Measurements from ENCODE around the gene ZNF805. TPM values are rescaled to one million over a fixed set of nuclear protein-coding genes. Genes with fewer than 3 reads are reported as not detected.

ZNF805 gene
- polyA plus RNA-seq, 1 of the 3 experiments (the other 2 are of a cell fraction), result 1.5 TPM

DNA sequence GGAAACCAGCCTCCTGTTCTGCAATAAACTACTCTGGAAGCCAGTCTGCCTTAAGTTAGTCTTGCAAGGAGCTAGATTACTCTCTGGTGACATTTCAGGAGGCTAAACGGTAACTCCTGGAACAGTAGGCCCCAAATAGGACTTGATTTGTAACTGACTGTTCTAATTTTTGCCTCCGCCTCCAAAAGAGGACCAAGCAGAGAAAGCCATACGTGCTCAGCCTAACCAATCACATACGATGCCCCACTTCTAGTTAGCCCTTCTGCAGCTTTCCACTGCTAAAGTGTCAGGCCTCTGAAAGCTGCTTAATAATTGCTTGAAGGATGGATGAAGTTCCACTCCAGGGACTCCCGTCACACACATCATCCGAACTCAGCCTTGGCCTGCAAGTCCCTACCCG lies 744 bp downstream of the ZNF805 start:
- peaks cover 10 to 15% of the 10 kb centered on the region in 2 experiments; a peak in 2 of 4 replicates for H3K4me1 ChIP-seq (ENCODE audit: control insufficient read depth in 1 of 2, insufficient read depth in 2 of 2, low read depth in 1 of 2, low read length in 1 of 2)
- peak overlapping the region; percentile 82 to 85 for H3K4me3 ChIP-seq (ENCODE audit: low read depth in 2 of 2, low read length in 1 of 2)
- H3K27me3 ChIP-seq (ENCODE audit: insufficient read depth), result no peaks in the 10 kb centered on the region
- 17% methylated on average over 7 of the region's 7 CpGs for WGBS (ENCODE audit: low lambda C conversion rate)
- H3F3A ChIP-seq (replicated peaks; ENCODE audit: insufficient read depth), result no peaks in the 10 kb centered on the region
- no peak for TF ChIP-seq RXRA (IDR thresholded peaks at IDR 0.05; ENCODE audit: borderline replicate concordance, low read depth)
- TF ChIP-seq, protein P1, sequence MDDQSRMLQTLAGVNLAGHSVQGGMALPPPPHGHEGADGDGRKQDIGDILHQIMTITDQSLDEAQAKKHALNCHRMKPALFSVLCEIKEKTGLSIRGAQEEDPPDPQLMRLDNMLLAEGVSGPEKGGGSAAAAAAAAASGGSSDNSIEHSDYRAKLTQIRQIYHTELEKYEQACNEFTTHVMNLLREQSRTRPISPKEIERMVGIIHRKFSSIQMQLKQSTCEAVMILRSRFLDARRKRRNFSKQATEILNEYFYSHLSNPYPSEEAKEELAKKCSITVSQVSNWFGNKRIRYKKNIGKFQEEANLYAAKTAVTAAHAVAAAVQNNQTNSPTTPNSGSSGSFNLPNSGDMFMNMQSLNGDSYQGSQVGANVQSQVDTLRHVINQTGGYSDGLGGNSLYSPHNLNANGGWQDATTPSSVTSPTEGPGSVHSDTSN (IDR thresholded peaks at IDR 0.05), result no peak
- TF ChIP-seq, protein P2, sequence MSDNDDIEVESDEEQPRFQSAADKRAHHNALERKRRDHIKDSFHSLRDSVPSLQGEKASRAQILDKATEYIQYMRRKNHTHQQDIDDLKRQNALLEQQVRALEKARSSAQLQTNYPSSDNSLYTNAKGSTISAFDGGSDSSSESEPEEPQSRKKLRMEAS (IDR thresholded peaks at IDR 0.05; ENCODE audit: low read depth), result no peak
- TF ChIP-seq, protein P3, sequence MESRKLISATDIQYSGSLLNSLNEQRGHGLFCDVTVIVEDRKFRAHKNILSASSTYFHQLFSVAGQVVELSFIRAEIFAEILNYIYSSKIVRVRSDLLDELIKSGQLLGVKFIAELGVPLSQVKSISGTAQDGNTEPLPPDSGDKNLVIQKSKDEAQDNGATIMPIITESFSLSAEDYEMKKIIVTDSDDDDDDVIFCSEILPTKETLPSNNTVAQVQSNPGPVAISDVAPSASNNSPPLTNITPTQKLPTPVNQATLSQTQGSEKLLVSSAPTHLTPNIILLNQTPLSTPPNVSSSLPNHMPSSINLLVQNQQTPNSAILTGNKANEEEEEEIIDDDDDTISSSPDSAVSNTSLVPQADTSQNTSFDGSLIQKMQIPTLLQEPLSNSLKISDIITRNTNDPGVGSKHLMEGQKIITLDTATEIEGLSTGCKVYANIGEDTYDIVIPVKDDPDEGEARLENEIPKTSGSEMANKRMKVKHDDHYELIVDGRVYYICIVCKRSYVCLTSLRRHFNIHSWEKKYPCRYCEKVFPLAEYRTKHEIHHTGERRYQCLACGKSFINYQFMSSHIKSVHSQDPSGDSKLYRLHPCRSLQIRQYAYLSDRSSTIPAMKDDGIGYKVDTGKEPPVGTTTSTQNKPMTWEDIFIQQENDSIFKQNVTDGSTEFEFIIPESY (IDR thresholded peaks at IDR 0.05; ENCODE audit: borderline replicate concordance, low read depth), result no peak
- TF ChIP-seq NFIC (IDR thresholded peaks at IDR 0.05; ENCODE audit: borderline replicate concordance), result no peak
- TF ChIP-seq, protein P4, sequence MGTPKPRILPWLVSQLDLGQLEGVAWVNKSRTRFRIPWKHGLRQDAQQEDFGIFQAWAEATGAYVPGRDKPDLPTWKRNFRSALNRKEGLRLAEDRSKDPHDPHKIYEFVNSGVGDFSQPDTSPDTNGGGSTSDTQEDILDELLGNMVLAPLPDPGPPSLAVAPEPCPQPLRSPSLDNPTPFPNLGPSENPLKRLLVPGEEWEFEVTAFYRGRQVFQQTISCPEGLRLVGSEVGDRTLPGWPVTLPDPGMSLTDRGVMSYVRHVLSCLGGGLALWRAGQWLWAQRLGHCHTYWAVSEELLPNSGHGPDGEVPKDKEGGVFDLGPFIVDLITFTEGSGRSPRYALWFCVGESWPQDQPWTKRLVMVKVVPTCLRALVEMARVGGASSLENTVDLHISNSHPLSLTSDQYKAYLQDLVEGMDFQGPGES (IDR thresholded peaks at IDR 0.05; ENCODE audit: low read depth, low read length), result no peak
- TF ChIP-seq MEF2A (IDR thresholded peaks at IDR 0.05; ENCODE audit: borderline replicate concordance, low read depth), result no peak
- TF ChIP-seq SIN3A (IDR thresholded peaks at IDR 0.05; ENCODE audit: borderline replicate concordance, low read depth, low read length), result no peak
- no peak for TF ChIP-seq FOSL2 (IDR thresholded peaks at IDR 0.05; ENCODE audit: borderline replicate concordance, low read depth)
- no peak for TF ChIP-seq NRF1 (IDR thresholded peaks at IDR 0.05; ENCODE audit: low read depth, low read length)
- no peak for TF ChIP-seq EZH2phosphoT487 (IDR thresholded peaks at IDR 0.05; ENCODE audit: borderline replicate concordance, low read depth)
- no peak for TF ChIP-seq TEAD4 (IDR thresholded peaks at IDR 0.05; ENCODE audit: borderline replicate concordance, insufficient read depth)
- TF ChIP-seq GATA2 (CRISPR knock-in tag; IDR thresholded peaks at IDR 0.05), result no peak
- TF ChIP-seq MXI1 (IDR thresholded peaks at IDR 0.05; ENCODE audit: low read depth, low read length), result no peak
- TF ChIP-seq, protein P5, sequence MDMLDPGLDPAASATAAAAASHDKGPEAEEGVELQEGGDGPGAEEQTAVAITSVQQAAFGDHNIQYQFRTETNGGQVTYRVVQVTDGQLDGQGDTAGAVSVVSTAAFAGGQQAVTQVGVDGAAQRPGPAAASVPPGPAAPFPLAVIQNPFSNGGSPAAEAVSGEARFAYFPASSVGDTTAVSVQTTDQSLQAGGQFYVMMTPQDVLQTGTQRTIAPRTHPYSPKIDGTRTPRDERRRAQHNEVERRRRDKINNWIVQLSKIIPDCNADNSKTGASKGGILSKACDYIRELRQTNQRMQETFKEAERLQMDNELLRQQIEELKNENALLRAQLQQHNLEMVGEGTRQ (IDR thresholded peaks at IDR 0.05; ENCODE audit: borderline replicate concordance, low read depth, low read length), result no peak
- TF ChIP-seq, protein P6, sequence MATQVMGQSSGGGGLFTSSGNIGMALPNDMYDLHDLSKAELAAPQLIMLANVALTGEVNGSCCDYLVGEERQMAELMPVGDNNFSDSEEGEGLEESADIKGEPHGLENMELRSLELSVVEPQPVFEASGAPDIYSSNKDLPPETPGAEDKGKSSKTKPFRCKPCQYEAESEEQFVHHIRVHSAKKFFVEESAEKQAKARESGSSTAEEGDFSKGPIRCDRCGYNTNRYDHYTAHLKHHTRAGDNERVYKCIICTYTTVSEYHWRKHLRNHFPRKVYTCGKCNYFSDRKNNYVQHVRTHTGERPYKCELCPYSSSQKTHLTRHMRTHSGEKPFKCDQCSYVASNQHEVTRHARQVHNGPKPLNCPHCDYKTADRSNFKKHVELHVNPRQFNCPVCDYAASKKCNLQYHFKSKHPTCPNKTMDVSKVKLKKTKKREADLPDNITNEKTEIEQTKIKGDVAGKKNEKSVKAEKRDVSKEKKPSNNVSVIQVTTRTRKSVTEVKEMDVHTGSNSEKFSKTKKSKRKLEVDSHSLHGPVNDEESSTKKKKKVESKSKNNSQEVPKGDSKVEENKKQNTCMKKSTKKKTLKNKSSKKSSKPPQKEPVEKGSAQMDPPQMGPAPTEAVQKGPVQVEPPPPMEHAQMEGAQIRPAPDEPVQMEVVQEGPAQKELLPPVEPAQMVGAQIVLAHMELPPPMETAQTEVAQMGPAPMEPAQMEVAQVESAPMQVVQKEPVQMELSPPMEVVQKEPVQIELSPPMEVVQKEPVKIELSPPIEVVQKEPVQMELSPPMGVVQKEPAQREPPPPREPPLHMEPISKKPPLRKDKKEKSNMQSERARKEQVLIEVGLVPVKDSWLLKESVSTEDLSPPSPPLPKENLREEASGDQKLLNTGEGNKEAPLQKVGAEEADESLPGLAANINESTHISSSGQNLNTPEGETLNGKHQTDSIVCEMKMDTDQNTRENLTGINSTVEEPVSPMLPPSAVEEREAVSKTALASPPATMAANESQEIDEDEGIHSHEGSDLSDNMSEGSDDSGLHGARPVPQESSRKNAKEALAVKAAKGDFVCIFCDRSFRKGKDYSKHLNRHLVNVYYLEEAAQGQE (IDR thresholded peaks at IDR 0.05; ENCODE audit: low read depth, low read length), result no peak
- TF ChIP-seq YY1 (IDR thresholded peaks at IDR 0.05; ENCODE audit: low read depth), result no peak
- TF ChIP-seq, protein P7, sequence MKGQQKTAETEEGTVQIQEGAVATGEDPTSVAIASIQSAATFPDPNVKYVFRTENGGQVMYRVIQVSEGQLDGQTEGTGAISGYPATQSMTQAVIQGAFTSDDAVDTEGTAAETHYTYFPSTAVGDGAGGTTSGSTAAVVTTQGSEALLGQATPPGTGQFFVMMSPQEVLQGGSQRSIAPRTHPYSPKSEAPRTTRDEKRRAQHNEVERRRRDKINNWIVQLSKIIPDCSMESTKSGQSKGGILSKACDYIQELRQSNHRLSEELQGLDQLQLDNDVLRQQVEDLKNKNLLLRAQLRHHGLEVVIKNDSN (IDR thresholded peaks at IDR 0.05; ENCODE audit: borderline replicate concordance, low read depth), result no peak
- ChIA-PET CTCF (no interaction called here), POLR2A (interaction anchor here (0.7 kb wide), 1 partner anchor 35 kb away, joined by 5 read pairs; no protein-coding TSS in a partner anchor)
- peak; percentile 26 for DNase-seq
- H3K79me2 ChIP-seq (ENCODE audit: insufficient read depth), result peaks cover 54% of the 10 kb centered on the region
- peak overlapping the region; percentile 100 for H2AFZ ChIP-seq (ENCODE audit: low read depth)
- peak overlapping the region; percentile 72 to 80; a peak in 2 of 4 replicates for H3K27ac ChIP-seq (ENCODE audit: low read depth in 2 of 2, low read length in 1 of 2)
- no peaks in the 10 kb centered on the region for H3K9me2 ChIP-seq
- H3K9me3 ChIP-seq, result no peaks in the 10 kb centered on the region
- peak overlapping the region; percentile 81 for H3K4me2 ChIP-seq
- peak overlapping the region; percentile 87 for H3K9ac ChIP-seq
- peaks cover 13 to 16% of the 10 kb centered on the region in 2 experiments for H3K36me3 ChIP-seq (replicated peaks in 1 of 2; ENCODE audit: control insufficient read depth in 1 of 2, insufficient read depth in 2 of 2, low read length in 1 of 2)
- H4K20me1 ChIP-seq (ENCODE audit: insufficient read depth), result no peaks in the 10 kb centered on the region
